NCI-H526 (cell line): Measurements from ENCODE around the gene BRSK2.
A peak's percentile ranks its signal among the peaks of the same experiment; 100 is the strongest.

Experiments used
- DNase-seq, 2 experiments: peaks; one replicate each; lab custom pipeline; 2025; lab: John Stamatoyannopoulos, UW

Gene BRSK2

GRCh38 chr11:1396375-1396841 lies 6.7 kb downstream of the BRSK2 start:
- no peak for DNase-seq

GRCh38 chr11:1397146-1397861 lies 7.6 kb downstream of the BRSK2 start:
- DNase-seq, result no peak

- DNase-seq, result no peak
Observed at GRCh38 chr11:1397862-1398527, 8.3 kb downstream of the BRSK2 start.

GRCh38 chr11:1398528-1399235 lies 8.9 kb downstream of the BRSK2 start:
- no peak for DNase-seq

GRCh38 chr11:1399386-1400316 lies 9.9 kb downstream of the BRSK2 start:
- DNase-seq, result no peak

GRCh38 chr11:1400317-1401170 lies 10.8 kb downstream of the BRSK2 start:
- DNase-seq, result no peak

- DNase-seq, result no peak
Observed at GRCh38 chr11:1401171-1401445, 11.4 kb downstream of the BRSK2 start.

- peak in 1 of 2 experiments; percentile 27 for DNase-seq
Observed at GRCh38 chr11:1401656-1402221, 12.0 kb downstream of the BRSK2 start.

- DNase-seq, result peak in 1 of 2 experiments; percentile 57
Observed at GRCh38 chr11:1402355-1403077, 12.8 kb downstream of the BRSK2 start.

GRCh38 chr11:1403078-1403620 lies 13.4 kb downstream of the BRSK2 start:
- no peak for DNase-seq

- no peak for DNase-seq
Observed at GRCh38 chr11:1403721-1404460, 14.2 kb downstream of the BRSK2 start.

- no peak for DNase-seq
Observed at GRCh38 chr11:1404461-1405185, 14.9 kb downstream of the BRSK2 start.

GRCh38 chr11:1405186-1406020 lies 15.7 kb downstream of the BRSK2 start:
- no peak for DNase-seq

- DNase-seq, result no peak
Observed at GRCh38 chr11:1406571-1407485, 17.1 kb downstream of the BRSK2 start.

- no peak for DNase-seq
Observed at GRCh38 chr11:1407668-1408067, 17.9 kb downstream of the BRSK2 start.

GRCh38 chr11:1408346-1408745 lies 18.6 kb downstream of the BRSK2 start:
- DNase-seq, result no peak
